Vagina (tissue), 2 donors: Measurements from ENCODE around the gene NEK7. TPM values are rescaled to one million over a fixed set of nuclear protein-coding genes. Genes with fewer than 3 reads are reported as not detected.

Experiments
- DNase-seq, 2 donors: peaks; one replicate each; pipeline ENCODE4 v3.0.0-alpha.2; 2017; ENCODE audit errors: extremely low spot score in 2 of 2
- H3K27ac ChIP-seq: fragments of 200-600 bp; sonication (generic); one replicate; pipeline ENCODE4 v1.5.1; 2019
- H3K27me3 ChIP-seq: fragments of 200-600 bp; sonication (generic); one replicate; pipeline ENCODE4 v1.5.1; 2019
- H3K36me3 ChIP-seq, 2 donors: fragments of 200-600 bp; sonication (generic); one replicate each; pipeline ENCODE4 v1.5.1; 2017 to 2019
- H3K4me1 ChIP-seq: fragments of 200-600 bp; sonication (generic); one replicate; pipeline ENCODE4 v1.5.1; 2019
- H3K4me3 ChIP-seq, 2 donors: fragments of 200-600 bp; sonication (generic); 1 replicate in 1 of 2; 2 replicates in 1 of 2; pipeline ENCODE4 v1.5.1; 2016 to 2019
- H3K9me3 ChIP-seq: fragments of 200-600 bp; sonication (generic); one replicate; pipeline ENCODE4 v1.5.1; 2019
- CTCF ChIP-seq, 3 experiments: fragments of 450-650 bp in 2 of 3; fragments of 200-600 bp in 1 of 3; sonication (generic) in 1 of 3; IDR thresholded peaks; one replicate each; pipeline ENCODE4 v1.5.1; 2017 to 2019; ENCODE audit warnings: antibody characterized with exemption in 3 of 3, mild to moderate bottlenecking in 2 of 3, moderate library complexity in 2 of 3
- POLR2A ChIP-seq, 2 donors: fragments of 450-650 bp; IDR thresholded peaks; one replicate each; pipeline ENCODE4 v1.6.1; 2017; ENCODE audit warnings: antibody characterized with exemption in 2 of 2, mild to moderate bottlenecking in 2 of 2, moderate library complexity in 2 of 2
- POLR2AphosphoS5 ChIP-seq, 2 donors: sonication (generic); formaldehyde crosslinking; IDR thresholded peaks; one replicate each; pipeline ENCODE4 v1.9.0; 2017; ENCODE audit warnings: antibody characterized with exemption in 2 of 2, mild to moderate bottlenecking in 2 of 2, low read depth in 1 of 2; ENCODE audit not compliant: insufficient read depth in 1 of 2
- intact Hi-C: fragments of 100-400 bp; cut with DNase I; formaldehyde crosslinking; loops from one replicate; pipeline ENCODE4 v1.15.1; 2023
- total RNA-seq: library from RNA; depleted of rRNA; stranded (reverse); fragments of >200 nt; gene quantifications from one replicate; pipeline ENCODE4 v1.2.3, GENCODE V29; 2016

Gene NEK7
- total RNA-seq, 1 donor from 2014 or later = 99.4 TPM

DNA sequence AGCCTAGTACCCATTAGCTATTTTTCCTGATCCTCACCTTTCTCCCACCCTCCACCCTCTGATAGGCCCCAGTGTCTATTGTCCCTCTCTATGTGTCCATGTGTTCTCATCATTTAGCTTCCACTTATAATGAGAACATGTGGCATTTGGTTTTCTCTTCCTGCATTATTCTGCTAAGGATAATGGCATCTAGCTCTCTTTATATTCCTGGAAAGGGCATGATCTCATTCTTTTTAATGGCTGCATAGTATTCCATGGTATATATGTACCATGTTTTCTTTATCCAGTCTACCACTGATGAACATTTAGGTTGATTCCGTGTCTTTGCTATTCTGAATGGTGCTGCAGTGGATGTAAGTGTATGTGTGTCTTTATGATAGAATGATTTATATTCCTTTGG lies 178.9 kb downstream of the NEK7 start:
- no peaks in the 10 kb centered on the region for H3K27me3 ChIP-seq
- no peaks in the 10 kb centered on the region for H3K9me3 ChIP-seq
- no peak overlapping the region for H3K4me3 ChIP-seq
- no peaks in the 10 kb centered on the region for H3K4me1 ChIP-seq
- no peaks in the 10 kb centered on the region for H3K36me3 ChIP-seq
- no peak for DNase-seq
- H3K27ac ChIP-seq = no peak overlapping the region
- intact Hi-C loops = no loop called here
- no peak for TF ChIP-seq POLR2AphosphoS5 (IDR thresholded peaks at IDR 0.05; ENCODE audit: insufficient read depth in 1 of 2, low read depth in 1 of 2)
- no peak for TF ChIP-seq CTCF (IDR thresholded peaks at IDR 0.05)
- TF ChIP-seq POLR2A (IDR thresholded peaks at IDR 0.05) = no peak

DNA sequence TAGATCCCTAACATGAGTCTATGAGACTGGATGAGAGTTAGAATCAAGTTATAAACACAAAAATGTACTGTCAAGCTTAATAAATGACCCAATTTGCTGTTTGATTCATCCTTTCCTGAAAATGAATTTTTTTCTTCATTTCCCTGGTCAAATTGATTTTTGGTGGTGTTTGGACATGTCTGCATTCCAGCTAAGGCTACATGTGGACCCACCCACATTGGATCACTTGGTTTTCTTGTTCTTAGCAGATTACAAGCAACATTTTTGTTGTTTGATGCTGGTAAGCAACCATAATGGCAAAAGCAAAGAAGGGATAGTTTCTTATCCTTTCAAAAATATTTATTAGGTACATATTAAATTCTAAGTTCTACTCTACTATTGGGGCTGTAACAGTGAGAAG lies 181.1 kb downstream of the NEK7 start:
- DNase-seq = no peak
- intact Hi-C loops = no loop called here
- TF ChIP-seq POLR2A (IDR thresholded peaks at IDR 0.05) (no peak), POLR2AphosphoS5 (IDR thresholded peaks at IDR 0.05; ENCODE audit: insufficient read depth in 1 of 2, low read depth in 1 of 2) (no peak), CTCF (IDR thresholded peaks at IDR 0.05) (no peak)

DNA sequence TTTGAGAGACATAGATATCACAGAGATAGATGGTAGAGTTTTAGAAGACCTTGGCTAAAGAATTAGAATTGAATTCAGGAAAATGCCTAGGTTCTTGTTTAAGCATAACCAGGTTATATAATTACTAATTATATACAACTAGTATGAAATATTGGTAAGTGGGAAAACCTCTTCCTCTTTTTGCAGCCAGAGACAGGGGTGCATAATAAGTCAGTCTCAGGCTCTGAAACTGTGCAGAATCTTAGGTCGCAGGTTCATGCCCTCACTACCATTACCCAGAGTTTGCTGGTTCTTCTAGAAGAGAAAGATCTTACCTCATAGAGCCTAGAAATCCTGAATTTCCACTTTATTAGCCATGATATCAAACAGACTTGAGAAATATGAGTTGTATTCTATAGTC lies 183.3 kb downstream of the NEK7 start:
- TF ChIP-seq POLR2AphosphoS5 (IDR thresholded peaks at IDR 0.05; ENCODE audit: insufficient read depth in 1 of 2, low read depth in 1 of 2) (no peak), CTCF (IDR thresholded peaks at IDR 0.05) (no peak), POLR2A (IDR thresholded peaks at IDR 0.05) (no peak)
- intact Hi-C loops = no loop called here

More for the DNA sequence above, 181.1 kb downstream of the NEK7 start:
- H3K4me1 ChIP-seq = no peaks in the 10 kb centered on the region
- H3K27me3 ChIP-seq = no peaks in the 10 kb centered on the region
- H3K36me3 ChIP-seq = no peaks in the 10 kb centered on the region
- no peak overlapping the region for H3K4me3 ChIP-seq
- H3K9me3 ChIP-seq = no peaks in the 10 kb centered on the region
- no peak overlapping the region for H3K27ac ChIP-seq

GRCh38 chr1:198346178-198346577 lies 189.4 kb downstream of the NEK7 start:
- H3K4me3 ChIP-seq = no peak overlapping the region
- no peaks in the 10 kb centered on the region for H3K4me1 ChIP-seq
- no peak for DNase-seq
- H3K36me3 ChIP-seq = no peaks in the 10 kb centered on the region
- no peak for TF ChIP-seq POLR2AphosphoS5 (IDR thresholded peaks at IDR 0.05; ENCODE audit: insufficient read depth in 1 of 2, low read depth in 1 of 2)
- TF ChIP-seq CTCF (IDR thresholded peaks at IDR 0.05) = no peak
- TF ChIP-seq POLR2A (IDR thresholded peaks at IDR 0.05) = no peak
- no peaks in the 10 kb centered on the region for H3K9me3 ChIP-seq
- H3K27me3 ChIP-seq = no peaks in the 10 kb centered on the region
- no peak overlapping the region for H3K27ac ChIP-seq
- intact Hi-C loops = no loop called here

More for the DNA sequence above, 183.3 kb downstream of the NEK7 start:
- no peak overlapping the region for H3K27ac ChIP-seq
- H3K36me3 ChIP-seq = no peaks in the 10 kb centered on the region
- H3K4me3 ChIP-seq = no peak overlapping the region
- H3K27me3 ChIP-seq = no peaks in the 10 kb centered on the region
- no peaks in the 10 kb centered on the region for H3K9me3 ChIP-seq
- H3K4me1 ChIP-seq = no peaks in the 10 kb centered on the region
- DNase-seq = no peak

DNA sequence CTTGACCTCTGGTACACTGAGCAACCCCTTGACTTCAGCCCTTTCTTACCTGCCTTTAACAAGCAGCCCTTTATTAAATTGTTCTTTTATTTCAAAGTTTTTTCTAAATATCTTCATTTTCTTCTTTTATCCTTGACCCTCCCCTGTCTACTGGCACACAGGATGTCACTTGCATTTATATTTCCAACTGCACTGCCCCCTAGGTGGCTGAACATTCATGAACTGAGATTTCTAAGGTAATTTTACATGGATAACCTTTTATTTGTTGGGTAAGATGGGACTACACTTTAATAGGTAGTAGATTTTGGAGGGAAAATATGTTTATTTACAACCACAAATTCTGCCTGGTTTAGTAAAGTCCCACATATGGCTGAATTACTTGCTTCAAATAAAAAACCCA lies 193.7 kb downstream of the NEK7 start:
- intact Hi-C loops = no loop called here
- TF ChIP-seq CTCF (IDR thresholded peaks at IDR 0.05) = no peak
- no peak for TF ChIP-seq POLR2AphosphoS5 (IDR thresholded peaks at IDR 0.05; ENCODE audit: insufficient read depth in 1 of 2, low read depth in 1 of 2)
- no peak for TF ChIP-seq POLR2A (IDR thresholded peaks at IDR 0.05)

More for the DNA sequence above, 193.7 kb downstream of the NEK7 start:
- no peaks in the 10 kb centered on the region for H3K27me3 ChIP-seq
- H3K27ac ChIP-seq = no peak overlapping the region
- no peak overlapping the region for H3K4me3 ChIP-seq
- H3K36me3 ChIP-seq = no peaks in the 10 kb centered on the region
- no peak for DNase-seq
- H3K4me1 ChIP-seq = no peaks in the 10 kb centered on the region
- H3K9me3 ChIP-seq = no peaks in the 10 kb centered on the region
